Ishikawa (cell line): Measurements from ENCODE around the gene NOX3.

Experiments
- CEBPB ChIP-seq: IDR thresholded peaks from 2 replicates; pipeline ENCODE4 v1.6.1; 2012
- CREB1 ChIP-seq: IDR thresholded peaks from 2 replicates; pipeline ENCODE4 v1.6.1; 2012; ENCODE audit warnings: low read depth
- EGR1 ChIP-seq: IDR thresholded peaks from 2 replicates; pipeline ENCODE4 v1.6.1; 2012
- EP300 ChIP-seq: IDR thresholded peaks from 2 replicates; pipeline ENCODE4 v1.6.1; 2012; ENCODE audit warnings: borderline replicate concordance
- FOXM1 ChIP-seq: IDR thresholded peaks from 2 replicates; pipeline ENCODE4 v1.6.1; 2012; ENCODE audit warnings: low read depth, borderline replicate concordance
- NFIC ChIP-seq: IDR thresholded peaks from 2 replicates; pipeline ENCODE4 v1.6.1; 2012
- RAD21 ChIP-seq: IDR thresholded peaks from 2 replicates; pipeline ENCODE4 v1.6.1; 2012; ENCODE audit warnings: low read depth
- REST ChIP-seq: IDR thresholded peaks from 2 replicates; pipeline ENCODE4 v1.6.1; 2012; ENCODE audit warnings: low read depth, mild to moderate bottlenecking
- TAF1 ChIP-seq: IDR thresholded peaks from 2 replicates; pipeline ENCODE4 v1.6.1; 2012; ENCODE audit warnings: low read depth, mild to moderate bottlenecking
- TCF12 ChIP-seq: IDR thresholded peaks from 2 replicates; pipeline ENCODE4 v1.6.1; 2012; ENCODE audit warnings: low read depth
- TEAD4 ChIP-seq: IDR thresholded peaks from 2 replicates; pipeline ENCODE4 v1.6.1; 2012
- USF1 ChIP-seq: IDR thresholded peaks from 2 replicates; pipeline ENCODE4 v1.6.1; 2012
- YY1 ChIP-seq: IDR thresholded peaks from 2 replicates; pipeline ENCODE4 v1.6.1; 2012; ENCODE audit warnings: low read depth
- ZBTB7A ChIP-seq: IDR thresholded peaks from 2 replicates; pipeline ENCODE4 v1.6.1; 2012; ENCODE audit warnings: low read depth
- TF ChIP-seq, protein P1 (sequence below): IDR thresholded peaks from 2 replicates; pipeline ENCODE4 v1.6.1; 2012

Gene NOX3

GRCh38 chr6:155432293-155432692, 23.3 kb downstream of the NOX3 start:
- no peak for TF ChIP-seq NFIC
- no peak for TF ChIP-seq RAD21

DNA sequence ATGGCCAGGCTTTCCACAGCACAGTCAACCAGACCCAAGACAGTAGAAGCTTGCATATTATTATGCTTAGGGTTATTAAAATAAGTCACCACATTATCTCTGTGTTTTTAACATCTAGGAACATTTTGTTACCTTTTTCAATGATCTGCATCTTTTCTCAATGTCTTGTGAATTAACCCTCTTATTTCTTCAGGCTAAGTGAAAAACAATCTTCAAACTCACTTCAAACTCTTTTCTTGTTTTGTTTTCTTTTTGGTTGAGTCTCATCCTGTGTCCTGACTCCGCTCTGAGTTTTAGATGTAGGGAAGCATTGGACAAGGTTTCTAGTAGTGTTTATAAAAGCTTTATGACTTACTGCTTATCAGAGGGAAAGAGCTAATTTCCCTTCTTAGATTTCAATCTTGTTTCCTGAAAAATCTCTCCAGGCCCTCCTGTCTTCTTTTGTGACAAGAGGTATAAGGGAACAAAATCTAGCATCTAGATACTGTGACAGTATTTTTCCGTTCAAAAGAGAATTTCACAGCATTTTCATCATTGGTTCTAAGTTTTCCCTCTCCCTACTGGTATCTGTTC, 26.2 kb downstream of the NOX3 start:
- TF ChIP-seq TCF12 (no peak), USF1 (no peak), CEBPB (no peak), TEAD4 (no peak), REST (no peak), CREB1 (no peak), EP300 (no peak), RAD21 (no peak), TAF1 (no peak), ZBTB7A (no peak), EGR1 (no peak), YY1 (no peak), FOXM1 (no peak), NFIC (no peak)
- TF ChIP-seq, protein P1, sequence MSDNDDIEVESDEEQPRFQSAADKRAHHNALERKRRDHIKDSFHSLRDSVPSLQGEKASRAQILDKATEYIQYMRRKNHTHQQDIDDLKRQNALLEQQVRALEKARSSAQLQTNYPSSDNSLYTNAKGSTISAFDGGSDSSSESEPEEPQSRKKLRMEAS = no peak

DNA sequence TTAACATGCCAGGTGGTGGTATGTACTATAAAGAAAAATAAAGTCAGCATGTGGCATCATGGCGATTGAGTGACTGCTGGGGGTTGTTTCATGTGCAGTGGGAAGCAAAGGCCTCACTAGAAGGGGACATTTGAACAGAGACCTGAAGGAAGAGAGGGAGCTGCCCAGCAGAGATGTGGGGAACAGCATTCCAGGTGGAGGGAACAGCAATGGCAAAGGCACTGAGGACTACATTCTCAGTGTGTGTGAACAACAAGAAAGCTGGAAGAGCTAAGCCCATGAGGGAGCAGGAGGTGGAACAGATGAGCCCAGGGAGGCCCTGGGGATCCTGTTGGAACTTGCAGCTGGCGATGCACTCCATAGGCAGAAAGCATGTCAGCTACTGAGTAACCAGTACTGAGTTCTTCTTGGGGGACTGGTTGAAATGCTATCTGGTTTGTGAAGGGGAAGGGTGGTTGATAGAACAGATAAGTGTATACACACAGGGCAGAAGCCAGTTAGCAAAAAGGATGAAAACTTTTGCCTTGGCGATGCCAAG, 29.2 kb downstream of the NOX3 start:
- TF ChIP-seq EGR1 (no peak), TCF12 (no peak), USF1 (no peak), RAD21 (no peak), EP300 (no peak), REST (no peak), FOXM1 (no peak), CREB1 (no peak), ZBTB7A (no peak), NFIC (no peak), TEAD4 (no peak), YY1 (no peak), CEBPB (no peak)
- TF ChIP-seq, protein P1 = no peak

DNA sequence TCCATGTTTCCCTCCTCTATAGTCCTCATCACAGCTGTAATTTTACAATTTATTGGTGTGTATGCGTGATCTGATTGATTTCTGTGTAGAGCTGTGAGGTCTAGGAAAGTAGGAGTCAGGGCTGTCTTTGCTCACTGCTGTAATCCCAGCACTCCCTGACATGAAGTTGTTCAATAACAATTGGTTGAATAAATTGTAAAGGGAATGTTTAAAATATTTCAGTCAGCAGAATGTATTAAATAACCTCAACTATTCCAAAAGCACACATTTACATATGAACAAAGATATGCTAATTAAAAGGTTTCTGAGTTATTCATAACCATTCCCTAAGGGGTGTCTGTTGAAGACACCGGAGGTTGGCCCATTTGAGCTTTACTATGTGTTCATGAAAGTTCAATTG, 31.5 kb downstream of the NOX3 start:
- TF ChIP-seq YY1 (no peak), EGR1 (no peak), NFIC (no peak), REST (no peak), TEAD4 (no peak)

GRCh38 chr6:155422635-155423034, 33.0 kb downstream of the NOX3 start:
- TF ChIP-seq RAD21 (no peak), TAF1 (no peak)
- TF ChIP-seq, protein P1 = no peak
